D721Med (cell line): ENCODE results near the gene PXN.
"Not testable (repeated sequence)": the region's sequence is repeated elsewhere in the genome, so short reads cannot be mapped to it uniquely, and the experiment has no call there.

Experiments used
- DNase-seq: peaks from one replicate; pipeline ENCODE4 v3.0.0; 2011; ENCODE audit warnings: low spot score; ENCODE audit not compliant: insufficient read length
- FAIRE-seq: peaks from 2 replicates; lab custom pipeline; 2011; peaks lifted over from hg19 to GRCh38; lab: Jason Lieb, UNC
- CTCF ChIP-seq: IDR thresholded peaks from 2 replicates; pipeline ENCODE4 v1.5.1; 2012; ENCODE audit warnings: mild to moderate bottlenecking, control low read depth; ENCODE audit not compliant: insufficient read depth; ENCODE audit errors: missing control alignments

PXN gene

GRCh38 chr12:120214626-120215356 is 50.7 kb downstream of the PXN start:
- no peak for TF ChIP-seq CTCF
- FAIRE-seq = no peak
- no peak for DNase-seq

- DNase-seq (no peak), FAIRE-seq (no peak)
- no peak for TF ChIP-seq CTCF
These were observed 51.8 kb downstream of the PXN start for GRCh38 chr12:120213758-120214157.

GRCh38 chr12:120213182-120213581 is 52.3 kb downstream of the PXN start:
- FAIRE-seq, DNase-seq: not testable (repeated sequence)

DNA sequence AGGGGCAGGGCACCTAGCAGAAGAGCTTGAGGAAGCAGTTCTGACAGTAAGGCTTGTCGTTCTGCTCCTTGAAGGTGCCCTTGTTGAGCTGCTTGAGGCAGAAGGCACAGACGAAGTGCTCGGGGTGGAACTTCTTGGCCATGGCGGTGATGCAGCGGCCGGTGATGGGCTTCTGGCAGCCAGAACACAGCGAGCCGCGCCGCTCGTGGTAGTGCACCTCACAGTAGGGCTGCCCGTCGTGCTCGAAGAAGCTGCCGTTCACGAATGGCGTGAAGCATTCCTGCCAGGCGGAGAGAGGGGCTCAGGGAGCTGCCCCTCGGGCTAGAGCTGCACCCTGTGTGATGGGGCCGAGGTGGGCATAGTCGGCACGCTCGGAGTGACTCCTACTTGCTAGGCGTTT is 53.2 kb downstream of the PXN start:
- TF ChIP-seq CTCF = no peak
- FAIRE-seq (no peak), DNase-seq (no peak)

DNA sequence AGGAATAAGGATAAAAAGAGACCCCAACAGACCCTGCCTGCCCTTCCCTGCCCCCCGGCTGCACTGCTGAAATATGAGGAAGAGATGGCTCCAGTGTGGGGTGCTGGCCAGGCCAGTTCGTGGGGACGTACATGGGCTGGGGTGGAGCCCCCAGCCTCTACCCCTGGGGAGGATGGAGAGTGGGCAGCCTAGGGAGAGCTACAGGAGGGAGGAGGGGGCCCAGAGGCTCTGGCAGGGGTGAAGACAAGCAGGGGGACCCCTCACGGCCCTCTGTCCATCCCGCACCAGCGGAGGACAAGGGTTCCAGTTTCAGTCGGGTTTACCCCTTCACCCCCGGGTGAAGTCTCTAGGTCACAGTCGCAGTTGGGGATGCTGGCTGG is 53.6 kb downstream of the PXN start:
- no peak for TF ChIP-seq CTCF
- no peak for FAIRE-seq

GRCh38 chr12:120211243-120211903 is 54.2 kb downstream of the PXN start:
- no peak for FAIRE-seq
- no peak for TF ChIP-seq CTCF
- DNase-seq = no peak

More for the DNA sequence above, 53.6 kb downstream of the PXN start:
- DNase-seq = no peak

- DNase-seq (no peak), FAIRE-seq (no peak)
- TF ChIP-seq CTCF = no peak
These were observed 55.7 kb downstream of the PXN start for GRCh38 chr12:120209851-120210250.
